Ovary (tissue), 3 donors: ENCODE measurements around the gene LRFN2.

Experiments used
- CTCF ChIP-seq, 3 donors: fragments of 450-650 bp in 2 of 3; fragments of 200-600 bp in 1 of 3; IDR thresholded peaks; one replicate each; pipeline versions ENCODE4 v1.5.1 to v1.8.0; 2016 to 2022; ENCODE audit warnings: antibody characterized with exemption in 3 of 3, mild to moderate bottlenecking in 1 of 3
- EP300 ChIP-seq: sonication (generic); formaldehyde crosslinking; IDR thresholded peaks from one replicate; pipeline ENCODE4 v1.6.1; 2017; ENCODE audit warnings: antibody characterized with exemption
- POLR2A ChIP-seq: fragments of 450-650 bp; IDR thresholded peaks from one replicate; pipeline ENCODE4 v1.6.1; 2017; ENCODE audit warnings: antibody characterized with exemption, mild to moderate bottlenecking, moderate library complexity
- donor health status: DM: no; HTN: no; CAD: no.

GRCh38 chr6:40614671-40615070 lies 27.5 kb upstream of the LRFN2 start:
- TF ChIP-seq CTCF (IDR thresholded peaks at IDR 0.05) (no peak), EP300 (no peak), POLR2A (no peak)
